Testis (tissue), 2 donors: ENCODE data around the gene IFNG.

Source experiments
- CTCF ChIP-seq, 3 experiments: fragments of 450-650 bp in 2 of 3; fragments of 200-600 bp in 1 of 3; sonication (generic) in 1 of 3; IDR thresholded peaks; one replicate each; pipeline ENCODE4 v1.5.1; 2016 to 2019; ENCODE audit warnings: antibody characterized with exemption in 3 of 3, mild to moderate bottlenecking in 2 of 3, moderate library complexity in 1 of 3
- POLR2A ChIP-seq: fragments of 450-650 bp; IDR thresholded peaks from one replicate; pipeline ENCODE4 v1.6.1; 2017; ENCODE audit warnings: antibody characterized with exemption, mild to moderate bottlenecking, moderate library complexity

- no peak for TF ChIP-seq CTCF (IDR thresholded peaks at IDR 0.05)
- TF ChIP-seq POLR2A: no peak
Observed at GRCh38 chr12:68131867-68132414, 27.6 kb downstream of the IFNG start.
